Thoracic aorta (tissue), 2 donors: ENCODE measurements around the gene ARID1B. TPM values are rescaled to one million over a fixed set of nuclear protein-coding genes. Genes with fewer than 3 reads are reported as not detected.

Experiments used
- ATAC-seq: fragments of 150-250 bp; one replicate; pipeline ENCODE4 v1.8.0; 2017; ENCODE audit warnings: low read depth; ENCODE audit not compliant: insufficient number of reproducible peaks, low FRiP score
- DNase-seq: peaks from one replicate; pipeline ENCODE4 v3.0.0-alpha.2; 2020; ENCODE audit warnings: low spot score
- H3K27ac ChIP-seq, 2 donors: fragments of 200-600 bp; sonication (generic); 1 replicate in 1 of 2; 2 replicates in 1 of 2; pipeline ENCODE4 v1.5.1; 2016; ENCODE audit warnings: mild to moderate bottlenecking in 2 of 2, moderate library complexity in 2 of 2
- H3K27me3 ChIP-seq: fragments of 200-600 bp; sonication (generic); replicated peaks from 2 replicates; pipeline ENCODE4 v1.6.0; 2016; ENCODE audit warnings: mild to moderate bottlenecking; ENCODE audit not compliant: insufficient read depth
- H3K36me3 ChIP-seq: fragments of 200-600 bp; sonication (generic); one replicate; pipeline ENCODE4 v1.5.1; 2016
- H3K4me1 ChIP-seq, 2 donors: fragments of 200-600 bp; sonication (generic); 1 replicate in 1 of 2; 2 replicates in 1 of 2; pipeline versions ENCODE4 v1.5.1 to v1.6.0; 2016; ENCODE audit warnings: low read depth in 2 of 2, mild to moderate bottlenecking in 1 of 2; ENCODE audit not compliant: control insufficient read depth in 1 of 2
- H3K4me3 ChIP-seq: fragments of 200-600 bp; sonication (generic); 2 replicates; pipeline ENCODE4 v1.5.1; 2016; ENCODE audit warnings: mild to moderate bottlenecking
- H3K9me3 ChIP-seq: fragments of 200-600 bp; sonication (generic); 2 replicates; pipeline ENCODE4 v1.5.1; 2016
- total RNA-seq, 2 donors: library from RNA; depleted of rRNA; stranded (reverse); fragments of >200 nt; gene quantifications; one replicate each; pipeline versions ENCODE4 v1.1.0 to v1.2.3, GENCODE V29; 2016
- TF ChIP-seq, protein P1 (sequence below): fragments of 200-600 bp; sonication (generic); IDR thresholded peaks from one replicate; pipeline ENCODE4 v1.5.1; 2019; ENCODE audit warnings: antibody characterized with exemption

Gene ARID1B
- total RNA-seq, 2 donors from 2014 or later: 120 to 158 TPM

DNA sequence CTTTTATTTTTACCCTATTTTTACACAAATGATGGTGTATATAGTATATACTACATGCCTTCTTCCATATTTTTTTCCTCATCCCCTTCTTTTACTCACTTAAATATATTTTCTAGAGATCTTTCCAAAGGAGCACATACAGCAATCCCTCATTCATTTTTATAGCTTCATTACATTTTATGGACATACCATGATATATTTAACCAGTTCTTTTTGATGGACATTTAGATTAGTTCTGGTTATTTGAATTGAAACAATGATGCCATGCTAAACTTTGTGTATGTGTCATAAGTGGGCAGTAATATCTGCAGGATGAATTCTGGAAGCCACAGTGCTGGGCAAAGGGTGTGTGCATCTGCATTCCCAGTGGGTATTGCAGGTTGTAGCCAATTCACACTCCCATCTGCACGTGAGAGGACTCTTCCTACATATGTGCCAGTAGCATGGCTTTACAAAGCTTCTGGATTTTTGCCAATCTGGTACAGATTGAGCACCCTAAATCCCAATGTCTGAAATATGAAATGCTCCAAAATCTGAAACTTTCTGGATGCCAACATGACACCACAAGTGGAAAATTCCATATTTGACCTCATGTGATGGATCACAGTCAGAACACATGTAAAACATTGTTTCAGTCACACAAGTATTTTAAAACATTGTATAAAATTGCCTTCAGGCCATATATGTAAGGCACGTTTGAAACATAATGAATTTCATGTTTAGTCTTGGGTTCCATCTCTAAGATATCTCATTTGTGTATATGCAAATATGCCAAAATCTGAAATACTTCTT lies 127.2 kb downstream of the ARID1B start:
- peaks cover 2 to 15% of the 10 kb centered on the region in 2 donors for H3K4me1 ChIP-seq
- H3K27me3 ChIP-seq: no peaks in the 10 kb centered on the region
- ATAC-seq: no peak
- no peaks in the 10 kb centered on the region for H3K36me3 ChIP-seq
- no peak for DNase-seq
- H3K27ac ChIP-seq: no peak overlapping the region
- no peaks in the 10 kb centered on the region for H3K9me3 ChIP-seq
- no peak overlapping the region for H3K4me3 ChIP-seq
- TF ChIP-seq, protein P1, sequence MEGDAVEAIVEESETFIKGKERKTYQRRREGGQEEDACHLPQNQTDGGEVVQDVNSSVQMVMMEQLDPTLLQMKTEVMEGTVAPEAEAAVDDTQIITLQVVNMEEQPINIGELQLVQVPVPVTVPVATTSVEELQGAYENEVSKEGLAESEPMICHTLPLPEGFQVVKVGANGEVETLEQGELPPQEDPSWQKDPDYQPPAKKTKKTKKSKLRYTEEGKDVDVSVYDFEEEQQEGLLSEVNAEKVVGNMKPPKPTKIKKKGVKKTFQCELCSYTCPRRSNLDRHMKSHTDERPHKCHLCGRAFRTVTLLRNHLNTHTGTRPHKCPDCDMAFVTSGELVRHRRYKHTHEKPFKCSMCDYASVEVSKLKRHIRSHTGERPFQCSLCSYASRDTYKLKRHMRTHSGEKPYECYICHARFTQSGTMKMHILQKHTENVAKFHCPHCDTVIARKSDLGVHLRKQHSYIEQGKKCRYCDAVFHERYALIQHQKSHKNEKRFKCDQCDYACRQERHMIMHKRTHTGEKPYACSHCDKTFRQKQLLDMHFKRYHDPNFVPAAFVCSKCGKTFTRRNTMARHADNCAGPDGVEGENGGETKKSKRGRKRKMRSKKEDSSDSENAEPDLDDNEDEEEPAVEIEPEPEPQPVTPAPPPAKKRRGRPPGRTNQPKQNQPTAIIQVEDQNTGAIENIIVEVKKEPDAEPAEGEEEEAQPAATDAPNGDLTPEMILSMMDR: no peak

DNA sequence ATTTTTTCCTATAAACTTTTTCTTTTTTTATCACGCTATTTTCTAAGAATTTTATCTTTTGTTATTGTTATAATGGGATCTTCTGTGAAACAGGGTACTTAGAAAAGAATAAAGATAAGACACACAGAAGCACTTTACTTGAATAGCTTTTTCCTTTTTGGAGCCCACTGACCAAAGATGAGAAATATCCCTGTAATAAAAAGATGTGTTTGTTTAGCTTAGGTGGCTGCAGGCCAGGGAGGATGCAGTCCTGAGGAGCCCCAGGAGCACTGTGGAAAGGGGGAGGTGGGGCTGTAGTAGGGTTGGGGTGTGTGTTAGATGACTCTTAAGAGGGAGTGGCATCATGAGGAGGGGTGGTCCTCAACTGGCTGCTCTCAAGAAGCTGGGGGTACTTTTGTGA lies 128.6 kb downstream of the ARID1B start:
- no peak overlapping the region for H3K4me3 ChIP-seq

DNA sequence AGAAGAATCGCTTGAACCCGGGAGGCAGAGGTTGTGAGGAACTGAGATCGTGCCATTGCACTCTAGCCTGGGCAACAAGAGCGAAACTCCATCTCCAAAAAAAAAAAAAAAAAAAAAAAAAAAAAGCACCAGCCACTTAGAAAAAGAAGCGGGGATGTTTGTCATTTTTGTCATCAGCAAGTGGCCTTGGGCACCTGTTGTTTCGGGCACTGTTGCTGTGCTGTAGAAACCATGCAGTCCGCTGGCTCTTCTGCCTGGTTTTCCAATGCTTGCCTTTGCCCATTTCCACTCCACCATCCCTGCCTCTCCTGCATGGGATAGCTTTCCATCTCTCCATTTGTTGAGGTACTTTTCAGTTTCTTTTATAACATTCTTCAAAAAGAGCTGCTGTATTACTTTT lies 129.3 kb downstream of the ARID1B start:
- TF ChIP-seq, protein P1: no peak
- no peak for ATAC-seq
- peaks cover 2% of the 10 kb centered on the region in 2 donors for H3K4me1 ChIP-seq
- H3K27me3 ChIP-seq: no peaks in the 10 kb centered on the region
- H3K4me3 ChIP-seq: no peak overlapping the region
- H3K36me3 ChIP-seq: no peaks in the 10 kb centered on the region
- no peak for DNase-seq
- H3K27ac ChIP-seq: no peak overlapping the region
- H3K9me3 ChIP-seq: no peaks in the 10 kb centered on the region

More for the DNA sequence above, 128.6 kb downstream of the ARID1B start:
- Histone ChIP-seq H3K9me3 (no peaks in the 10 kb centered on the region), H3K27me3 (no peaks in the 10 kb centered on the region), H3K4me1 (peaks cover 2 to 9% of the 10 kb centered on the region in 2 donors), H3K27ac (no peak overlapping the region), H3K36me3 (no peaks in the 10 kb centered on the region)
- TF ChIP-seq, protein P1: no peak
- ATAC-seq: no peak
- no peak for DNase-seq

DNA sequence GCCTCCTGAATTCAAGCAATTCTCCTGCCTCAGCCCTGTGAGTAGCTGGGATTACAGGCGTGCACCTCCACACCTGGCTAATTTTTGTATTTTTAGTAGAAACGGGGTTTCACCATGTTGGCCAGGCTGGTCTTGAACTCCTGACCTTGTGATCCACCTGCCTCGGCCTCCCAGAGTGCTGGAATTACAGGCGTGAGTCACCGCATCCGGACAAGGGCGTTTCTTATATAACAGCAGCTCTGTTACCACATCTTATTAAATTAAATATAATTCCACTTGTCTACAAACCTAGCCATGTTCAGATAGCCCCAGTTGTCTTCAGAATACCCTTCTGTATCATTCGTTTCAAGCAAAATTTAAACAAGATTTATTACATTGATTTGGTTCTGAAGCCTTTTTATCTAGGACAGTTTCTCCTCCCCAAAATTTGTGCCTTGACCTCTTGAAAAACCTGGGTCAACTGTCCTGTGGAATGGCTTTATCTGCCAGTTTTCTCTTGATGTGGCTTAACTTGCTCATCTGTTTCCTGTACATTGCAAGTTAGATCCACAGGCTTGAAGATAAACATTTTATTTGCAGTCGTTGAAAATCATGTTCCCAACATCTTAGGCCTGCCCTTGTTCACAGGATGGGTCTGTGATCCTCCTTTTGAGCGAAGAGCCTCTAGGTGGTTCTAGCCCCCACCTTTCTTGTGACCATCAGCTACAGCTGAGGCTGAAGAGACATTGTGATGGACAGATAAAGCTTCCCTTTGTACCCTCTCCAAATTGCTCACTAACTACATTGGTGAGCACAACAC lies 132.2 kb downstream of the ARID1B start:
- H3K9me3 ChIP-seq: no peaks in the 10 kb centered on the region
- ATAC-seq: no peak
- no peaks in the 10 kb centered on the region for H3K4me1 ChIP-seq
- H3K4me3 ChIP-seq: no peak overlapping the region
- TF ChIP-seq, protein P1: no peak
- no peak overlapping the region for H3K27ac ChIP-seq
- no peak for DNase-seq
- H3K27me3 ChIP-seq: no peaks in the 10 kb centered on the region
- H3K36me3 ChIP-seq: no peaks in the 10 kb centered on the region

DNA sequence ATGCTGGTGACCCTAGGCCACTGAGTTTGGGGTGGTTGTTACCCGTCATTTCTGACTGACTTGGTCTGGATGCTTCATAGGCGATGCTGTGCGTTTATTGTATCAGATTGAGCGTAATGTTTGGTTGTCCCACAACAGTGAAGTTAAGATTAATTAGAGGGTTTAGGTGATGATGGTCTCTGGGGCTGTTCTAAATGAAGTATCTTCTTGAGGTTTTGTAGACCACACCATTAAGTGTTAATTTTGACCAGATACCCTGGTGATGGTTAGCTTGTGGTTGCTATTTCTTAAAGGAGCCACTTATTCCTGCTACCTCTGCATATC lies 132.8 kb downstream of the ARID1B start:
- Histone ChIP-seq H3K4me1 (no peaks in the 10 kb centered on the region), H3K27ac (no peak overlapping the region), H3K27me3 (no peaks in the 10 kb centered on the region), H3K9me3 (no peaks in the 10 kb centered on the region), H3K36me3 (no peaks in the 10 kb centered on the region), H3K4me3 (no peak overlapping the region)
- no peak for DNase-seq
- ATAC-seq: no peak
- TF ChIP-seq, protein P1: no peak
